H1 (cell line): Measurements from ENCODE around the gene KLF9. TPM values are rescaled to one million over a fixed set of nuclear protein-coding genes. Genes with fewer than 3 reads are reported as not detected.

ENCODE experiments used
- RNF2 ChIP-seq: fragments of 200-900, 300-1000 bp; sonication (generic); IDR thresholded peaks from 2 replicates; pipeline ENCODE4 v1.7.1; 2016; ENCODE audit warnings: borderline replicate concordance, low read depth, mild to moderate bottlenecking, antibody characterized with exemption, low read length; ENCODE audit not compliant: poor library complexity, severe bottlenecking; ENCODE audit errors: missing control alignments
- SRF ChIP-seq: IDR thresholded peaks from 2 replicates; pipeline ENCODE4 v1.6.1; 2011; ENCODE audit warnings: mild to moderate bottlenecking, low read depth, low read length, moderate library complexity
- TEAD4 ChIP-seq: IDR thresholded peaks from 2 replicates; pipeline ENCODE4 v1.6.1; 2012; ENCODE audit warnings: low read depth, low read length, inconsistent platforms, mixed read lengths
- polyA plus RNA-seq, 7 experiments: library from polyadenylated mRNA; depleted of rRNA in 3 of 7; stranded (reverse) in 5 of 7; unstranded in 2 of 7; fragments of >200 nt in 5 of 7; fragments of 200-250 nt in 2 of 7; gene quantifications; 1 replicate in 5 of 7; 2 replicates in 1 of 7; 4 replicates in 1 of 7; pipeline versions ENCODE4 v1.2.1 to v1.2.3, GENCODE V29; 2011 to 2013; ENCODE audit warnings: missing spikeins in 2 of 7, mixed read lengths in 2 of 7
- total RNA-seq: library from RNA; stranded (reverse); fragmentation: NEBNext Ultra II Directional; extraction: Animal tissue kit (Norgen Biotek cat#: 25700); gene quantifications from 2 replicates; pipeline ENCODE4 v1.2.1, GENCODE V29; 2021
- TF ChIP-seq, protein P1 (sequence below): fragments of 300-600 bp; sonication (generic); IDR thresholded peaks from 2 replicates; pipeline ENCODE4 v1.7.1; 2012; ENCODE audit warnings: low read length, moderate library complexity, mild to moderate bottlenecking, inconsistent platforms; ENCODE audit not compliant: insufficient replicate concordance

The KLF9 gene
- total and polyA plus RNA-seq, 2 of the 8 experiments (the other 6 are each of a cell fraction or from before 2014, with no cell fraction given): 0.47 to 0.82 TPM

DNA sequence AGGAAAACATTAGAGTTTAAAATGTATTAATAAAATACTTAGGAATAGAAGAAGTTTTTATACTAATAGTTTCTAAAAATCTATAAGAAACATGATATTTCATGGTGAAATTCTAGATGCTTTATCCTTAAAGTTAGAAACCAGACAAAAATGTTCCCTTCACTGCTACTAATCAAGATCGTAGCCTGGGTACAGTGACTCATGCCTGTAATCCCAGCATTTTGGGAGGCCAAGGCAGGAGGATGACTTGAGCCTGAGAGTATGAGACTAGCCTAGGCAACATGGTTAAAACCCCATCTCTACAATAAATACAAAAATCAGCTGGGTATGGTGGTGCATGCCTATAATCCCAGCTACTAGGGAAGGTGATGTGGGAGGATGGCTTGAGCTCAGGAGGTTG is 30.4 kb upstream of the KLF9 start (continued):
- TF ChIP-seq TEAD4 (no peak), RNF2 (no peak), SRF (no peak)
- TF ChIP-seq, protein P1, sequence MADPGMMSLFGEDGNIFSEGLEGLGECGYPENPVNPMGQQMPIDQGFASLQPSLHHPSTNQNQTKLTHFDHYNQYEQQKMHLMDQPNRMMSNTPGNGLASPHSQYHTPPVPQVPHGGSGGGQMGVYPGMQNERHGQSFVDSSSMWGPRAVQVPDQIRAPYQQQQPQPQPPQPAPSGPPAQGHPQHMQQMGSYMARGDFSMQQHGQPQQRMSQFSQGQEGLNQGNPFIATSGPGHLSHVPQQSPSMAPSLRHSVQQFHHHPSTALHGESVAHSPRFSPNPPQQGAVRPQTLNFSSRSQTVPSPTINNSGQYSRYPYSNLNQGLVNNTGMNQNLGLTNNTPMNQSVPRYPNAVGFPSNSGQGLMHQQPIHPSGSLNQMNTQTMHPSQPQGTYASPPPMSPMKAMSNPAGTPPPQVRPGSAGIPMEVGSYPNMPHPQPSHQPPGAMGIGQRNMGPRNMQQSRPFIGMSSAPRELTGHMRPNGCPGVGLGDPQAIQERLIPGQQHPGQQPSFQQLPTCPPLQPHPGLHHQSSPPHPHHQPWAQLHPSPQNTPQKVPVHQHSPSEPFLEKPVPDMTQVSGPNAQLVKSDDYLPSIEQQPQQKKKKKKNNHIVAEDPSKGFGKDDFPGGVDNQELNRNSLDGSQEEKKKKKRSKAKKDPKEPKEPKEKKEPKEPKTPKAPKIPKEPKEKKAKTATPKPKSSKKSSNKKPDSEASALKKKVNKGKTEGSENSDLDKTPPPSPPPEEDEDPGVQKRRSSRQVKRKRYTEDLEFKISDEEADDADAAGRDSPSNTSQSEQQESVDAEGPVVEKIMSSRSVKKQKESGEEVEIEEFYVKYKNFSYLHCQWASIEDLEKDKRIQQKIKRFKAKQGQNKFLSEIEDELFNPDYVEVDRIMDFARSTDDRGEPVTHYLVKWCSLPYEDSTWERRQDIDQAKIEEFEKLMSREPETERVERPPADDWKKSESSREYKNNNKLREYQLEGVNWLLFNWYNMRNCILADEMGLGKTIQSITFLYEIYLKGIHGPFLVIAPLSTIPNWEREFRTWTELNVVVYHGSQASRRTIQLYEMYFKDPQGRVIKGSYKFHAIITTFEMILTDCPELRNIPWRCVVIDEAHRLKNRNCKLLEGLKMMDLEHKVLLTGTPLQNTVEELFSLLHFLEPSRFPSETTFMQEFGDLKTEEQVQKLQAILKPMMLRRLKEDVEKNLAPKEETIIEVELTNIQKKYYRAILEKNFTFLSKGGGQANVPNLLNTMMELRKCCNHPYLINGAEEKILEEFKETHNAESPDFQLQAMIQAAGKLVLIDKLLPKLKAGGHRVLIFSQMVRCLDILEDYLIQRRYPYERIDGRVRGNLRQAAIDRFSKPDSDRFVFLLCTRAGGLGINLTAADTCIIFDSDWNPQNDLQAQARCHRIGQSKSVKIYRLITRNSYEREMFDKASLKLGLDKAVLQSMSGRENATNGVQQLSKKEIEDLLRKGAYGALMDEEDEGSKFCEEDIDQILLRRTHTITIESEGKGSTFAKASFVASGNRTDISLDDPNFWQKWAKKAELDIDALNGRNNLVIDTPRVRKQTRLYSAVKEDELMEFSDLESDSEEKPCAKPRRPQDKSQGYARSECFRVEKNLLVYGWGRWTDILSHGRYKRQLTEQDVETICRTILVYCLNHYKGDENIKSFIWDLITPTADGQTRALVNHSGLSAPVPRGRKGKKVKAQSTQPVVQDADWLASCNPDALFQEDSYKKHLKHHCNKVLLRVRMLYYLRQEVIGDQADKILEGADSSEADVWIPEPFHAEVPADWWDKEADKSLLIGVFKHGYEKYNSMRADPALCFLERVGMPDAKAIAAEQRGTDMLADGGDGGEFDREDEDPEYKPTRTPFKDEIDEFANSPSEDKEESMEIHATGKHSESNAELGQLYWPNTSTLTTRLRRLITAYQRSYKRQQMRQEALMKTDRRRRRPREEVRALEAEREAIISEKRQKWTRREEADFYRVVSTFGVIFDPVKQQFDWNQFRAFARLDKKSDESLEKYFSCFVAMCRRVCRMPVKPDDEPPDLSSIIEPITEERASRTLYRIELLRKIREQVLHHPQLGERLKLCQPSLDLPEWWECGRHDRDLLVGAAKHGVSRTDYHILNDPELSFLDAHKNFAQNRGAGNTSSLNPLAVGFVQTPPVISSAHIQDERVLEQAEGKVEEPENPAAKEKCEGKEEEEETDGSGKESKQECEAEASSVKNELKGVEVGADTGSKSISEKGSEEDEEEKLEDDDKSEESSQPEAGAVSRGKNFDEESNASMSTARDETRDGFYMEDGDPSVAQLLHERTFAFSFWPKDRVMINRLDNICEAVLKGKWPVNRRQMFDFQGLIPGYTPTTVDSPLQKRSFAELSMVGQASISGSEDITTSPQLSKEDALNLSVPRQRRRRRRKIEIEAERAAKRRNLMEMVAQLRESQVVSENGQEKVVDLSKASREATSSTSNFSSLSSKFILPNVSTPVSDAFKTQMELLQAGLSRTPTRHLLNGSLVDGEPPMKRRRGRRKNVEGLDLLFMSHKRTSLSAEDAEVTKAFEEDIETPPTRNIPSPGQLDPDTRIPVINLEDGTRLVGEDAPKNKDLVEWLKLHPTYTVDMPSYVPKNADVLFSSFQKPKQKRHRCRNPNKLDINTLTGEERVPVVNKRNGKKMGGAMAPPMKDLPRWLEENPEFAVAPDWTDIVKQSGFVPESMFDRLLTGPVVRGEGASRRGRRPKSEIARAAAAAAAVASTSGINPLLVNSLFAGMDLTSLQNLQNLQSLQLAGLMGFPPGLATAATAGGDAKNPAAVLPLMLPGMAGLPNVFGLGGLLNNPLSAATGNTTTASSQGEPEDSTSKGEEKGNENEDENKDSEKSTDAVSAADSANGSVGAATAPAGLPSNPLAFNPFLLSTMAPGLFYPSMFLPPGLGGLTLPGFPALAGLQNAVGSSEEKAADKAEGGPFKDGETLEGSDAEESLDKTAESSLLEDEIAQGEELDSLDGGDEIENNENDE: no peak
- TF ChIP-seq, all 59 proteins: peak for 0
